Measurements from ENCODE around the gene OGDH.

Gene OGDH

GRCh38 chr7:44754802-44755697 lies 148.6 kb downstream of the OGDH start:
- Histone ChIP-seq H3K27me3 (ENCODE audit: insufficient read depth, poor library complexity, severe bottlenecking) (no peaks in the 10 kb centered on the region), H3K36me3 (ENCODE audit: low read depth) (peaks cover 45% of the 10 kb centered on the region), H3K4me3 (ENCODE audit: severe bottlenecking) (no peak overlapping the region), H3K27ac (ENCODE audit: poor library complexity, severe bottlenecking) (no peak overlapping the region), H3K9me3 (ENCODE audit: severe bottlenecking) (no peaks in the 10 kb centered on the region), H3K4me1 (ENCODE audit: insufficient read depth, poor library complexity, severe bottlenecking) (peaks cover 8% of the 10 kb centered on the region)
- DNase-seq (ENCODE audit: low spot score) (no peak), ATAC-seq (ENCODE audit: low read depth) (0 out of 3 replicates have a peak, but pooled peaks have one; percentile 24)
- TF ChIP-seq CTCF (IDR thresholded peaks at IDR 0.05; ENCODE audit: poor library complexity, severe bottlenecking), result no peak

GRCh38 chr7:44755698-44756627 lies 149.5 kb downstream of the OGDH start:
- no peak for DNase-seq (ENCODE audit: low spot score)
- no peak for ATAC-seq (ENCODE audit: low read depth)

GRCh38 chr7:44756904-44757303 lies 150.5 kb downstream of the OGDH start:
- DNase-seq (ENCODE audit: low spot score) (no peak), ATAC-seq (ENCODE audit: low read depth) (no peak)
- H3K27ac ChIP-seq (ENCODE audit: poor library complexity, severe bottlenecking), result no peak overlapping the region
- H3K27me3 ChIP-seq (ENCODE audit: insufficient read depth, poor library complexity, severe bottlenecking), result no peaks in the 10 kb centered on the region
- peaks cover 33% of the 10 kb centered on the region for H3K36me3 ChIP-seq (ENCODE audit: low read depth)
- no peaks in the 10 kb centered on the region for H3K9me3 ChIP-seq (ENCODE audit: severe bottlenecking)
- H3K4me3 ChIP-seq (ENCODE audit: severe bottlenecking), result no peak overlapping the region
- H3K4me1 ChIP-seq (ENCODE audit: insufficient read depth, poor library complexity, severe bottlenecking), result peaks cover 8% of the 10 kb centered on the region
- no peak for TF ChIP-seq CTCF (IDR thresholded peaks at IDR 0.05; ENCODE audit: poor library complexity, severe bottlenecking)

More at GRCh38 chr7:44755698-44756627, 149.5 kb downstream of the OGDH start:
- H3K27me3 ChIP-seq (ENCODE audit: insufficient read depth, poor library complexity, severe bottlenecking), result no peaks in the 10 kb centered on the region
- H3K36me3 ChIP-seq (ENCODE audit: low read depth), result peaks cover 37% of the 10 kb centered on the region
- H3K4me1 ChIP-seq (ENCODE audit: insufficient read depth, poor library complexity, severe bottlenecking), result peaks cover 8% of the 10 kb centered on the region
- no peaks in the 10 kb centered on the region for H3K9me3 ChIP-seq (ENCODE audit: severe bottlenecking)
- no peak overlapping the region for H3K27ac ChIP-seq (ENCODE audit: poor library complexity, severe bottlenecking)
- H3K4me3 ChIP-seq (ENCODE audit: severe bottlenecking), result no peak overlapping the region
- no peak for TF ChIP-seq CTCF (IDR thresholded peaks at IDR 0.05; ENCODE audit: poor library complexity, severe bottlenecking)

GRCh38 chr7:44757311-44757710 lies 150.9 kb downstream of the OGDH start:
- Histone ChIP-seq H3K36me3 (ENCODE audit: low read depth) (peaks cover 35% of the 10 kb centered on the region), H3K27ac (ENCODE audit: poor library complexity, severe bottlenecking) (no peak overlapping the region), H3K9me3 (ENCODE audit: severe bottlenecking) (no peaks in the 10 kb centered on the region), H3K27me3 (ENCODE audit: insufficient read depth, poor library complexity, severe bottlenecking) (no peaks in the 10 kb centered on the region), H3K4me1 (ENCODE audit: insufficient read depth, poor library complexity, severe bottlenecking) (peaks cover 8% of the 10 kb centered on the region), H3K4me3 (ENCODE audit: severe bottlenecking) (no peak overlapping the region)
- DNase-seq (ENCODE audit: low spot score) (no peak), ATAC-seq (ENCODE audit: low read depth) (no peak)
- TF ChIP-seq CTCF (IDR thresholded peaks at IDR 0.05; ENCODE audit: poor library complexity, severe bottlenecking), result no peak
